ENCODE measurements around the gene SPEM2. TPM values are rescaled to one million over a fixed set of nuclear protein-coding genes. Genes with fewer than 3 reads are reported as not detected.
A peak's percentile ranks its signal among the peaks of the same experiment; 100 is the strongest.
"Not testable (repeated sequence)": the region's sequence is repeated elsewhere in the genome, so short reads cannot be mapped to it uniquely, and the experiment has no call there.

The SPEM2 gene
- total RNA-seq, 1 experiment from 2014 or later = not detected

DNA sequence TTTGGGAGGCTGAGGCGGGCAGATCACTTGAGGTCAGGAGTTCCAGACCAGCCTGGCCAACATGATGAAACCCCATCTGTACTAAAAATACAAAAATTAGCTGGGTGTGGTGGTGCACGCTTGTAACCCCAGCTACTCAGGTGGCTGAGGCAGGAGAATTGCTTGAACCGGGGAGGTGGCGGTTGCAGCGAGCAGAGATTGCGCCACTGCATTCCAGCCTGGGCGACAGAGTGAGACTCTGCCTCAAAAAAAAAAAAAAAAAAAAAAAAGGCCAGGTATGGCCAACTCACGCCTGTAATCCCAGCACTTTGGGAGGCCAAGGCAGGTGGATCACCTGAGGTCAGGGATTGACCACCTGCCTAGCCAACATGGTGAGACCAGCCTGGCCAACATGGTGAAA lies 49.4 kb downstream of the SPEM2 start:
- RAD21 ChIA-PET (ENCODE audit: low non-redundant PET in 1 of 2, low total read pairs in 2 of 2, uncharacterized antibody in 2 of 2, unreplicated experiment in 2 of 2); H3K36me3 ChIP-seq (ENCODE audit: control insufficient read depth in 1 of 2, insufficient read depth in 2 of 2, low read length in 2 of 2); H3K27me3 ChIP-seq (ENCODE audit: insufficient read depth, low read length); H3K9me2 ChIP-seq (ENCODE audit: insufficient read depth); CTCF ChIA-PET; BruUV-seq (replicated peaks); H2AFZ ChIP-seq (ENCODE audit: low read depth, low read length, poor library complexity, severe bottlenecking); H3K9me3 ChIP-seq (ENCODE audit: control insufficient read depth in 1 of 2, insufficient read depth in 1 of 2, low read depth in 1 of 2, low read length in 2 of 2); H4K20me1 ChIP-seq (ENCODE audit: insufficient read depth); H3K4me2 ChIP-seq (ENCODE audit: low read length); H3K9ac ChIP-seq (ENCODE audit: low read length); ATAC-seq; DNase-seq (ENCODE audit: low read depth, low spot score); intact Hi-C loops (cut with micrococcal nuclease); H3K4me3 ChIP-seq (replicated peaks in 1 of 2; ENCODE audit: low read depth in 1 of 2, low read length in 2 of 2); H3K27ac ChIP-seq (ENCODE audit: low read depth, low read length): not testable (repeated sequence)
- POLR2A ChIA-PET = interaction anchor here (1.6 kb wide), 1 partner anchor 10 kb away, joined by 7 read pairs; the partner anchor contains the start of gene POLR2A
- Histone ChIP-seq H3K79me2 (ENCODE audit: insufficient read depth, low read length) (peaks cover 40% of the 10 kb centered on the region), H3K4me1 (ENCODE audit: control insufficient read depth in 1 of 2, insufficient read depth in 2 of 2, low read length in 2 of 2) (peaks cover 22 to 34% of the 10 kb centered on the region in 2 experiments)

DNA sequence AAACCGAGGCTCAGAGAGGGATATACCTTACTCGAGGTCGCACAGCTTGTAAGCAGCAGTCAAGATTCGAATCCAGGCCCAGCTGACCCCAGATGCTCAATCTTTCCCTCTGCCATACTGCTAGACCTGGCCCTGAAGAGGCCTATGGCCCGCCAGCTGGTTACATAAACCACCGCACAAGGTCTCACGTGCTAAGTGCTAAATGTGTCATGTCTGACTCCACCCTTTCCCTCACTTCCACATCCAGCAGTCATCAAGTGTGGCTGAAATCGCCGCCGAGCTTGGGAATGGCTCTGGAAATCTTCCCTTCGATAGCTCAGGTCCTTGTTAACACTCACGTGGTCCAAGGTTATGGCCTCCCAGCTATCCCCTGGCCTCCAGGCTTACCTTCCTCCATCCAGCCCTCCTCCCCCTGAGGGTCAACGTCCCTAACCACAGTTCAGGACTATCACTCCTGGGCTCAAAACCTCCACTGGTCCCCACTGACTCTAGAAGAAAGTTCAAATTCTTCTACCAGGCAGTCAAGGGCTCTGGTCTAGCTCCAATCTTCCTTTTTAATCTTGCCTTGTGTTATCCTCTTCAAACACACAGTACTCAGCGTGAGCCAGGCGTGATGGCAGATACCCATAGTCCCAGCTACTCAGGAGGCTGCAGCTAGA lies 50.5 kb downstream of the SPEM2 start:
- Histone ChIP-seq H4K20me1 (ENCODE audit: insufficient read depth) (no peaks in the 10 kb centered on the region), H3K27ac (ENCODE audit: low read depth, low read length) (peak overlapping the region; percentile 22; the same call in 1 of the 2 replicates), H3K27me3 (ENCODE audit: insufficient read depth, low read length) (no peaks in the 10 kb centered on the region), H3K4me2 (ENCODE audit: low read length) (peak overlapping the region; percentile 100), H3K79me2 (ENCODE audit: insufficient read depth, low read length) (peaks cover 40% of the 10 kb centered on the region), H3K36me3 (ENCODE audit: control insufficient read depth in 1 of 2, insufficient read depth in 2 of 2, low read length in 2 of 2) (no peaks in the 10 kb centered on the region), H3K9ac (ENCODE audit: low read length) (peak overlapping the region; percentile 5; the same call in 1 of the 2 replicates), H3K9me2 (ENCODE audit: insufficient read depth) (no peaks in the 10 kb centered on the region), H3K4me1 (ENCODE audit: control insufficient read depth in 1 of 2, insufficient read depth in 2 of 2, low read length in 2 of 2) (peaks cover 25 to 46% of the 10 kb centered on the region in 2 experiments), H2AFZ (ENCODE audit: low read depth, low read length, poor library complexity, severe bottlenecking) (no peak overlapping the region), H3K9me3 (ENCODE audit: control insufficient read depth in 1 of 2, insufficient read depth in 1 of 2, low read depth in 1 of 2, low read length in 2 of 2) (no peaks in the 10 kb centered on the region), H3K4me3 (replicated peaks in 1 of 2; ENCODE audit: low read depth in 1 of 2, low read length in 2 of 2) (no peak overlapping the region)
- no TSS peak for BruUV-seq (replicated peaks)
- POLR2A ChIA-PET = interaction anchor here (1.6 kb wide), 1 partner anchor 8 kb away, joined by 7 read pairs; the partner anchor contains the start of gene POLR2A
- CTCF ChIA-PET = interaction anchor here (1.8 kb wide), 1 partner anchor 39 kb away, joined by 7 read pairs; no protein-coding TSS in a partner anchor
- TF ChIP-seq SRF (IDR thresholded peaks at IDR 0.05; ENCODE audit: low read depth) (no peak), RAD21 (IDR thresholded peaks at IDR 0.05; ENCODE audit: low read depth) (no peak), EGR1 (IDR thresholded peaks at IDR 0.05; ENCODE audit: low read depth) (no peak), EZH2 (IDR thresholded peaks at IDR 0.05) (no peak), ELF1 (IDR thresholded peaks at IDR 0.05; ENCODE audit: borderline replicate concordance, low read depth) (no peak), ZNF274 (IDR thresholded peaks at IDR 0.05; ENCODE audit: low read depth, low read length) (no peak), SP1 (IDR thresholded peaks at IDR 0.05; ENCODE audit: low read depth) (no peak), ZFX (IDR thresholded peaks at IDR 0.05) (no peak), POLR2A (IDR thresholded peaks at IDR 0.05; ENCODE audit: borderline replicate concordance, extremely low read depth, insufficient read depth, insufficient read length) (no peak), CTCF (IDR thresholded peaks at IDR 0.05 in 2 of 3, conservative IDR thresholded peaks at IDR 0.05 in 1 of 3; ENCODE audit: borderline replicate concordance in 1 of 3, insufficient read depth in 1 of 3, low read depth in 2 of 3, low read length in 2 of 3) (no peak), SIN3A (IDR thresholded peaks at IDR 0.05; ENCODE audit: low read depth) (no peak), ATF3 (IDR thresholded peaks at IDR 0.05) (no peak), MAX (IDR thresholded peaks at IDR 0.05) (no peak), TCF7L2 (IDR thresholded peaks at IDR 0.05; ENCODE audit: borderline replicate concordance, extremely low read depth, insufficient read depth, insufficient read length) (no peak), EZH2phosphoT487 (IDR thresholded peaks at IDR 0.05; ENCODE audit: borderline replicate concordance) (no peak), CEBPB (IDR thresholded peaks at IDR 0.05; ENCODE audit: low read depth) (no peak), JUND (IDR thresholded peaks at IDR 0.05) (no peak)
- no peak for DNase-seq (ENCODE audit: low read depth, low spot score)
- RAD21 ChIA-PET (ENCODE audit: low non-redundant PET in 1 of 2, low total read pairs in 2 of 2, uncharacterized antibody in 2 of 2, unreplicated experiment in 2 of 2) = interaction anchor here in 1 of 2 experiments (0.6 kb wide), 1 partner anchor 139 kb away, joined by 3 read pairs; no protein-coding TSS in a partner anchor
- intact Hi-C loops (cut with micrococcal nuclease) = no loop called here
- ATAC-seq = no peak

Data from HCT116 (cell line).